ENCODE data around the gene SLC4A9. TPM values are rescaled to one million over a fixed set of nuclear protein-coding genes. Genes with fewer than 3 reads are reported as not detected.

The SLC4A9 gene
- polyA plus RNA-seq (2012; ENCODE audit: insufficient read depth, insufficient read length): not detected

- H3K4me3 ChIP-seq (ENCODE audit: low read length): no peak within 1 kb of the TSS
- DNase-seq (ENCODE audit: low read depth, low spot score): no peak
These were observed at the start of gene SLC4A9 for GRCh38 chr5:140360101-140360500. TSS of gene SLC4A9 (plus strand) at chr5:140360194. CDS start at chr5:140360237, 43 bp downstream.

GRCh38 chr5:140310434-140310833 is 49.6 kb upstream of the SLC4A9 start:
- no peak for DNase-seq (ENCODE audit: low read depth, low spot score)
- no peak overlapping the region for H3K4me3 ChIP-seq (ENCODE audit: low read length)

- no peak for DNase-seq (ENCODE audit: low read depth, low spot score)
- H3K4me3 ChIP-seq (ENCODE audit: low read length): no peak overlapping the region
These were observed 49.0 kb upstream of the SLC4A9 start for GRCh38 chr5:140311011-140311467.

DNA sequence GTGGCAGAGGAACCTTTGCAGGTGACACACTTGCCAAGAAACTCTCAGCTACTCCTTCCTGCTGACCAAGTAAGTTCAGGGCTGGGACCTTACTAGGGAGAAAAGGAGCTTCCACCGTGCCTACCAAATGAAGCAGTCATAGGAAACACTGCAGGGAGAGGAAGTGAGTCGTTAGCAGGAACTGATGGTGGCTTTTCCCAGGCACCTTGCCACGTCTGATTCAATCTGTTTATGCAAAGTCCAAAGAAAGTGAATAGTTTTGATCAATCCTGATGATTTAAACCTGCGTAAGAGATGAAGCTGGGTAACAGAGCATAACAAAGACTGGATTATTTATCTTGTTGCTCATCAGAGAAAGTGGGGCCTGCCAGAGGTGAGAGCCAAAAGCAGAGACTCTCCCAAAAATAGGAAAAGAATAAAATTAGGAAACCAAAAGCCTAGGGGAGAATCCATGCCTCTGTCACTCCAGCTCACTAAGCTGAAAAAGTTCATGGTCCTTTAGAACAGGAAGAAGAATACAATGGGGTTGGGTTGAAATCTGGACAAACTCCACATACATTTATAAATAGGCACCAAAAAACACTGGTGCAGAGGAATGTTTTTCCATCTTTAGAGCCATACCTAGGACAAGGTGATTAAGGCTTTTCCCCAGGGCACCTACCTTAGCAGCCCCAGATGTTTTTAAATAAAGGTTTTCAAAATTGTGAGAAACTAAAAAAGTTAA is 47.8 kb upstream of the SLC4A9 start:
- H3K4me3 ChIP-seq (ENCODE audit: low read length): no peak overlapping the region
- DNase-seq (ENCODE audit: low read depth, low spot score): no peak

GRCh38 chr5:140312791-140313189 is 47.2 kb upstream of the SLC4A9 start:
- DNase-seq (ENCODE audit: low read depth, low spot score): no peak
- H3K4me3 ChIP-seq (ENCODE audit: low read length): no peak overlapping the region

GRCh38 chr5:140317859-140318258 is 42.1 kb upstream of the SLC4A9 start:
- DNase-seq (ENCODE audit: low read depth, low spot score): no peak
- H3K4me3 ChIP-seq (ENCODE audit: low read length): no peak overlapping the region

DNA sequence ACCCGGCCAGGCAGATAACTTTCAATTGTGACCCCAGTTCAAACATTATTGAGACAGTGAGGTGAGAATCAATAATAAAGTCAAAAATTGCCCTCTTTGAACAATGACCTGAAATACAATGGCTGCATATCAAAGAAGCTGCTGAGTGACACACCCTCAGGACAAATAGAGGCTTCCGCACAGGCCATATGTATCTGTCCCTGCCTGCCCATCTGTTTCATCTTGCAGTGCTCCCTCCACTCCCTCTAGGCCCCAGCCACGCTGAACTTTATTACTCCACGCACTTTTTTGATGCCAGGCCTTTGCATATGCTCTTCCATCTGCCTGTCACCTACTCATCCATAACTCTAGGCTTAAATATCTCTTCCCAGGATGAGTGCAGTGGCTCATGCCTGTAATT is 41.2 kb upstream of the SLC4A9 start:
- H3K4me3 ChIP-seq (ENCODE audit: low read length): no peak overlapping the region
- DNase-seq (ENCODE audit: low read depth, low spot score): no peak

GRCh38 chr5:140319833-140320232 is 40.2 kb upstream of the SLC4A9 start:
- DNase-seq (ENCODE audit: low read depth, low spot score): no peak
- H3K4me3 ChIP-seq (ENCODE audit: low read length): no peak overlapping the region

GRCh38 chr5:140321796-140322195 is 38.2 kb upstream of the SLC4A9 start:
- H3K4me3 ChIP-seq (ENCODE audit: low read length): no peak overlapping the region
- no peak for DNase-seq (ENCODE audit: low read depth, low spot score)

- no peak for DNase-seq (ENCODE audit: low read depth, low spot score)
- H3K4me3 ChIP-seq (ENCODE audit: low read length): no peak overlapping the region
These were observed 37.0 kb upstream of the SLC4A9 start for GRCh38 chr5:140322751-140323731.

DNA sequence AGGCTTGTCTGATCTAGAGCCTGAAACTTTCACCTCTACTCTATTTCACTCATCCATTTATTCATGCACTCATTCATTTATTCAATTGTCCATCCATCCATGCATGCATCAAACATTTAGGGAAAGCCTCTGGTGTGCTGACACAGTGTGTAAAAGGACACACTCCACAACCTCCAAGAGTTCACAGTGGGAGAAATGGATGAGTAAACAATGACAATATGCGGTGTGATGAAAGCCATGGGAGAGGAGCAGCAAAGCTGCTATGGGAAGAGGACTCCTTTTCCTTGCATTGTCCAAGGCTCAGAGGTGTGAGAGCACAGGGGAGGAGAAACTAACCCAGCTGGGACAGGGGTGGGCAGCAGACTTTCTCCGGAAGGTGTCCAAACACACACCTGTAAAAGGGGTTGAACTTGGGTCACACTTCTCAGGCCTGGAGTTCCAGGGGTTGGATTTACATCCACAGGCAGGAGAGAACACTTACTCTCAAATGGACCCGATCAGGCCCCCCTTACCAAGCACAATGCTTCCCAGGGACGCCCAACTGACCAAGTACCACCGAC is 35.9 kb upstream of the SLC4A9 start:
- no peak for DNase-seq (ENCODE audit: low read depth, low spot score)
- no peak overlapping the region for H3K4me3 ChIP-seq (ENCODE audit: low read length)

DNA sequence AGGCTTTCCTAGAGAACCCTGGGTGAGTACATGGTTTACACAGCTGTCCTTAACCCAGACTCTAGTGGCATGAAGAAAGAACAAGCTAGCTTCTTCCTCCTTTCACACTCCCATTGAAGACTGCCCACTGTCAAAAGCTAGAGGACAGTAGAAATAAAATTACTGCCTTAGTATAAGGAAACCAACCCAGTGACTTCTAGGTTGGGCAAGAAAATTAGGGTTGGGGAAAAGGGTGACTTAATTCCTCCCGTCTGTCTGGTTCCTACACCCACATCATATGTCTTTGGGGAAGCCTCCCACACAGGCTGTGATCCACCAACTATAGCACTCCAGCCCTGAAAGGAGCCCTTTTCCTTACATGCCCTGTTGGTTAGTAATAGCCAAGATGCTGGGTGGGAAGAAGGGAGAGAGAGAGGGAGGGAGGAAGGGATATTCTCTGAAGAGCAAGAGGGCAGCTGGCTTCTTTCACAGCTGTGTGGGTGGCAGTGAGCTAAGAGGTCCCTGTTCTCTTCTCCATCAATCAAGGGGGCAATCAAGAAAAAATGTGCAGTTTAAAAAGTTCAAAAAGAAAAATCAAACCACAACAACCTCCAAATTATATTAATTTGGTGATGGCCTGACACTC is 35.3 kb upstream of the SLC4A9 start:
- no peak for DNase-seq (ENCODE audit: low read depth, low spot score)
- no peak overlapping the region for H3K4me3 ChIP-seq (ENCODE audit: low read length)

DNA sequence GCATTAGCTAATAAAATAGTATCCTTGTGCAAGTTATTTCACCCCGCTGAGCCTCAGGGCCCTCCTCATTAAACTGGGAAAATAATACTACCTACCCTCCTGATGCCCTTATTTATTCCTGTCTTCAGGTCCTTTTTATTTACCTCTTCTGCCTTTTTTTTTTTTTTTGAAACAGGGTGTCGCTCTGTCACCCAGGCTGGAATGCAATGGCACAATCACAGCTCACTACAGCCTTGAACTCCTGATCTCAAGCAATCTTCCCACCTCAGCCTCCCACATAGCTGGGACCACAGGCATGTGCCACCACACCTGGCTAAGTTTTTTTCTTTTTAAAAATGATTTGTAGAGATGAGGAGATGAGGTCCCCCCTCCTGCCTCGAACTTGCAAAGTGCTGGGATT is 34.5 kb upstream of the SLC4A9 start:
- H3K4me3 ChIP-seq (ENCODE audit: low read length): no peak overlapping the region
- no peak for DNase-seq (ENCODE audit: low read depth, low spot score)

DNA sequence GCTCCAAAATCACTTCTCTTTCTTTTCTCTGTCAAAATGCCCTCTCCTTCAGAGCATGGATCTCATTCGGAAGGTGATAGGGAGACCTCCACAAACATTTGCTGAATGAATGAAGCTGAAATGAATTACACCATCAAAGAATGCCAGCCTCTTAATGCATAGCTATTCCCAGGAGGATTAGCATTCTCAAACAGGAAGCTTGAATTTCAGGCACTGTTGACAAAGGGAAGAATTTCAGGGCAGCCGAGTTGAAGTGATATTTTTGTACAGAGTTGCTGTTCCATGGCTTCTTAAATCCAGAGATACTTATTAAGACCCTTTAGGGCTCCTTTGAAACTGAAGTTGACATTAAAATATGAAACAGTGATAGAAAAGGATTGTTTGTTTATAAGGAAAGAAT is 32.4 kb upstream of the SLC4A9 start:
- no peak overlapping the region for H3K4me3 ChIP-seq (ENCODE audit: low read length)
- no peak for DNase-seq (ENCODE audit: low read depth, low spot score)

DNA sequence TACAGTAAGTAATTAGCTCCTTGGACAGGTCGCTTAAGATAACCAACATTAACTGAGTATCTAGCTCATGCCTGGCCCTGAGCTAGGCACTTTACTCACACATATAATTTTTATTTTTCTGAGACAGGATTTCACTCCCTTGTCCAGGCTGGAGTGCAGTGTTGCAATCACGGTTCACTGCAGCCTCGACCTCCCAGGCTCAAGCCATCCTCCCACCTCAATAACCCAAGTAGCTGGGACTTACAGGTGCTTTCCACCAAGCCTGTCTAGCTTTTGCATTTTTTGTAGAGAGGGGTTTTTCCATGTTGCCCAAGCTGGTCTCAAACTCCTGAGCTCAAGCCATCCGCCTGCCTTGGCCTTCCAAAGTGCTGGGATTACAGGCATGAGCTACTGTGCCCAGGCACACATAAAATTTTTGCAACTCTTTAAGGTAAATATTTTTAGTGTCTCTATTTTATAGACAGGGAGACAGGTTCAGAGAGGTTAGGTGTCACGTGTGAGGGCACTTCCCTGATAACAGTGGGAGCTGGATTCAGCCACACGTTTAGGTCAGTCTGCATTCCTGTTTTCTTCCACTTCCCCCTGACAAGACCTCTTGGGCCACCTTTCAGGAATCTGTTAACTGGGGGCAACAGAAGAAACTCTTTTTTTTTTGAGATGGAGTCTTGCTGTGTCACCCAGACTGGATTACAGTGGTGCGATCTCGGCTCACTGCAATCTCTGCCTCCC is 31.8 kb upstream of the SLC4A9 start:
- DNase-seq (ENCODE audit: low read depth, low spot score): no peak
- H3K4me3 ChIP-seq (ENCODE audit: low read length): no peak overlapping the region

- no peak for DNase-seq (ENCODE audit: low read depth, low spot score)
- no peak overlapping the region for H3K4me3 ChIP-seq (ENCODE audit: low read length)
These were observed 30.1 kb upstream of the SLC4A9 start for GRCh38 chr5:140329739-140330481.

DNA sequence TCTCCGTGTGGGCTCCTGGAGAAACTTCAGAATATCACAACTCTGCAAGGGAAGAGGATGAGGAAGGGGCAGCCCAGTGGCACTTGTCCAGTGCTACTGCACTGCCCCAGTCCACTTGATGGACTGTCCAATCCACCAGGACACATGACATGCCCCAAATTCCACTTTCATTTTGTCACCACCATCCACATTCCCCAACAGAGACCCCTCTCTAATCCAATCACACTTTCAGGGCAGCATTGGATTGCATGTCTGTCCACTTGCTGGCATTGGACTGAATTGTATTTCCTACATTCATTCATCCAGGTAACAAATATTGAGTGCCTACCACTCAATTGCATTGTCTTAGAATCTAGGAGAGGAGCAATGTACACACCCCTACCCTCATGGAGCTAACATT is 28.4 kb upstream of the SLC4A9 start:
- DNase-seq (ENCODE audit: low read depth, low spot score): no peak
- no peak overlapping the region for H3K4me3 ChIP-seq (ENCODE audit: low read length)

DNA sequence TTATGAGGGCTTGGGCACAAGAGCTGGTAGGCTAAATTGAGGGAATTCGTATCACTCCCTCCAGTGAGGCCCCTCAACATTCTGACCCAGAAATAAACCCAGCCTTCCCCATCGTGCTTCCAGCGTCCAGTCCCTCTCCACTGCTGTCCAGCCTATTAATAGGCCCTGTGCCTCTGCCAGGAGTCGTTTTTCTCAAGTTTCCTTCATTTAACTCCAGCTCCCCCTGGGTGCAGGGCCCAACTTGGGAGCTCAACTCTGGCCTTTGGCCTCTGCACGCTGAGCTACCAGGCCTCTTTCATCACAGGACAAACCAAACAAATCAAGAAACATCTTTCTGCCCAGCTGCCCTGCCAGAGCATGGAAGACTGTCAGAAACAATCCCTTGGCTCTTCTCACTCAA is 23.6 kb upstream of the SLC4A9 start:
- H3K4me3 ChIP-seq (ENCODE audit: low read length): no peak overlapping the region
- DNase-seq (ENCODE audit: low read depth, low spot score): no peak
